Purkinje cell (primary cell): Measurements from ENCODE around the gene FNTB. TPM values are rescaled to one million over a fixed set of nuclear protein-coding genes. Genes with fewer than 3 reads are reported as not detected.

Experiments
- polyA plus RNA-seq: library from polyadenylated mRNA; unstranded; fragments of >200 nt; fragmentation: Nextera tagmentation; gene quantifications from 2 replicates; pipeline ENCODE4 v1.2.1, GENCODE V29; 2014

Gene FNTB
- polyA plus RNA-seq = 19.4 and 19.6 TPM in 2 replicates

GRCh38 chr14:64986648-64987437 is at the start of gene FNTB:
TSS of gene FNTB (plus strand) at chr14:64986895. CDS start at chr14:64986954, 59 bp downstream.

GRCh38 chr14:64942531-64943111 is 44.1 kb upstream of the FNTB start, which contains the start of gene GPX2:
TSS of gene GPX2 (minus strand) at chr14:64942745. CDS start at chr14:64942726, 19 bp downstream.

GRCh38 chr14:64971943-64972791 is 14.5 kb upstream of the FNTB start, which contains the start of gene RAB15:
TSS of gene RAB15 (minus strand) at chr14:64972336. CDS start at chr14:64972076, 260 bp downstream.

GRCh38 chr14:65102441-65103149 is 115.9 kb downstream of the FNTB start, which contains the start of gene MAX:
TSS of gene MAX (minus strand) at chr14:65102517. CDS start at chr14:65102339, 178 bp downstream.

Other genes with a start within 250 kb of the FNTB start
- 0.50 and 1.0 TPM in 2 replicates for gene SPTB, start 107.0 kb upstream of the FNTB start, polyA plus RNA-seq
- gene CHURC1, start 72.4 kb upstream of the FNTB start, polyA plus RNA-seq = 309 and 360 TPM in 2 replicates
- 5.0 TPM in 1 of 2 replicates, not detected in the other for gene GPX2, start 44.1 kb upstream of the FNTB start, polyA plus RNA-seq
- gene RAB15, start 14.6 kb upstream of the FNTB start, polyA plus RNA-seq = 4.3 and 13.8 TPM in 2 replicates
- 11.4 and 20.4 TPM in 2 replicates for gene MAX, start 115.6 kb downstream of the FNTB start, polyA plus RNA-seq